Activated CD8-positive, alpha-beta T cell treated with anti-CD3 and anti-CD28 coated beads, Interleukin-2, amount 10 ng/mL, durations not matched to agents 7 days and 5 days (primary cell): ENCODE data around the gene SHROOM2. TPM values are rescaled to one million over a fixed set of nuclear protein-coding genes. Genes with fewer than 3 reads are reported as not detected.

Experiments used
- ATAC-seq: fragments of 150-1000 bp; cut with Tn5 transposase; one replicate; pipeline ENCODE4 v1.10.0; 2021; ENCODE audit warnings: moderate library complexity
- CTCF ChIA-PET: fragments of 350-600 bp; sonication (Branson Sonifier 250); formaldehyde crosslinking; loops from one replicate; lab custom pipeline; 2021; ENCODE audit warnings: antibody characterized with exemption; lab: Charles Lee
- POLR2A ChIA-PET: fragments of 350-600 bp; sonication (Branson Sonifier 250); formaldehyde crosslinking; loops from one replicate; lab custom pipeline; 2021; ENCODE audit warnings: antibody characterized with exemption; lab: Charles Lee
- DNase-seq: peaks from one replicate; pipeline ENCODE4 v3.0.0-alpha.2; 2020
- H3K27ac Mint-ChIP-seq: one replicate; pipeline ENCODE4 v1.8.0; 2021; ENCODE audit warnings: mild to moderate bottlenecking, mixed read lengths
- H3K27me3 Mint-ChIP-seq: one replicate; pipeline ENCODE4 v1.8.0; 2021; ENCODE audit warnings: low read depth, mixed read lengths
- H3K36me3 Mint-ChIP-seq: one replicate; pipeline ENCODE4 v1.8.0; 2021; ENCODE audit warnings: low read depth, mixed read lengths
- H3K4me1 Mint-ChIP-seq: one replicate; pipeline ENCODE4 v1.8.0; 2021; ENCODE audit warnings: low read depth, mixed read lengths
- H3K4me3 Mint-ChIP-seq: one replicate; pipeline ENCODE4 v1.8.0; 2021; ENCODE audit warnings: mild to moderate bottlenecking, mixed read lengths
- H3K9me3 Mint-ChIP-seq: one replicate; pipeline ENCODE4 v1.8.0; 2022; ENCODE audit warnings: mixed read lengths; ENCODE audit not compliant: insufficient read depth
- total RNA-seq, 2 experiments: library from RNA; stranded (reverse); gene quantifications; one replicate each; pipeline ENCODE4 v1.2.3, GENCODE V29; 2021

SHROOM2 gene
- total RNA-seq, 2 experiments from 2014 or later = not detected

GRCh38 chrX:9861711-9862110 lies 75.5 kb downstream of the SHROOM2 start:
- ChIA-PET CTCF (no interaction called here), POLR2A (no interaction called here)
- H3K9me3 Mint-ChIP-seq = no peaks in the 10 kb centered on the region
- no peaks in the 10 kb centered on the region for H3K4me1 Mint-ChIP-seq
- ATAC-seq (no peak), DNase-seq (no peak)
- H3K4me3 Mint-ChIP-seq = no peak overlapping the region
- no peak overlapping the region for H3K27ac Mint-ChIP-seq
- peaks cover 11% of the 10 kb centered on the region for H3K27me3 Mint-ChIP-seq
- H3K36me3 Mint-ChIP-seq = no peaks in the 10 kb centered on the region

GRCh38 chrX:9862525-9862924 lies 76.3 kb downstream of the SHROOM2 start:
- ATAC-seq = no peak
- ChIA-PET POLR2A (no interaction called here), CTCF (no interaction called here)
- no peaks in the 10 kb centered on the region for H3K36me3 Mint-ChIP-seq
- no peak overlapping the region for H3K4me3 Mint-ChIP-seq
- H3K27ac Mint-ChIP-seq = no peak overlapping the region
- H3K27me3 Mint-ChIP-seq = peaks cover 19% of the 10 kb centered on the region
- H3K9me3 Mint-ChIP-seq = no peaks in the 10 kb centered on the region
- DNase-seq = no peak
- no peaks in the 10 kb centered on the region for H3K4me1 Mint-ChIP-seq

GRCh38 chrX:9862953-9863352 lies 76.7 kb downstream of the SHROOM2 start:
- POLR2A ChIA-PET = no interaction called here

GRCh38 chrX:9864011-9864410 lies 77.8 kb downstream of the SHROOM2 start:
- ChIA-PET CTCF (no interaction called here), POLR2A (no interaction called here)
- Mint-ChIP-seq H3K36me3 (no peaks in the 10 kb centered on the region), H3K4me1 (no peaks in the 10 kb centered on the region), H3K9me3 (no peaks in the 10 kb centered on the region), H3K4me3 (no peak overlapping the region), H3K27me3 (peaks cover 24% of the 10 kb centered on the region), H3K27ac (no peak overlapping the region)
- ATAC-seq (no peak), DNase-seq (no peak)

More at GRCh38 chrX:9862953-9863352, 76.7 kb downstream of the SHROOM2 start:
- H3K9me3 Mint-ChIP-seq = no peaks in the 10 kb centered on the region
- CTCF ChIA-PET = no interaction called here
- ATAC-seq = no peak
- H3K27ac Mint-ChIP-seq = no peak overlapping the region
- H3K4me3 Mint-ChIP-seq = no peak overlapping the region
- no peaks in the 10 kb centered on the region for H3K36me3 Mint-ChIP-seq
- peaks cover 24% of the 10 kb centered on the region for H3K27me3 Mint-ChIP-seq
- no peak for DNase-seq
- no peaks in the 10 kb centered on the region for H3K4me1 Mint-ChIP-seq

- no peak overlapping the region for H3K27ac Mint-ChIP-seq
These were observed 79.7 kb downstream of the SHROOM2 start for GRCh38 chrX:9865804-9866472.

GRCh38 chrX:9866633-9867032 lies 80.4 kb downstream of the SHROOM2 start:
- H3K4me1 Mint-ChIP-seq = no peaks in the 10 kb centered on the region
- no peak overlapping the region for H3K27ac Mint-ChIP-seq
- ChIA-PET CTCF (no interaction called here), POLR2A (no interaction called here)
- peaks cover 23% of the 10 kb centered on the region for H3K27me3 Mint-ChIP-seq
- H3K36me3 Mint-ChIP-seq = no peaks in the 10 kb centered on the region
- no peaks in the 10 kb centered on the region for H3K9me3 Mint-ChIP-seq
- ATAC-seq = no peak
- DNase-seq = no peak
- H3K4me3 Mint-ChIP-seq = no peak overlapping the region

More at GRCh38 chrX:9865804-9866472, 79.7 kb downstream of the SHROOM2 start:
- no peak for ATAC-seq
- Mint-ChIP-seq H3K4me3 (no peak overlapping the region), H3K27me3 (peaks cover 23% of the 10 kb centered on the region), H3K36me3 (no peaks in the 10 kb centered on the region), H3K9me3 (no peaks in the 10 kb centered on the region), H3K4me1 (no peaks in the 10 kb centered on the region)
- DNase-seq = no peak
- POLR2A ChIA-PET = no interaction called here
- CTCF ChIA-PET = no interaction called here

GRCh38 chrX:9867226-9867625 lies 81.0 kb downstream of the SHROOM2 start:
- ChIA-PET CTCF (no interaction called here), POLR2A (no interaction called here)
- Mint-ChIP-seq H3K9me3 (no peaks in the 10 kb centered on the region), H3K27ac (no peak overlapping the region), H3K36me3 (no peaks in the 10 kb centered on the region), H3K27me3 (peaks cover 23% of the 10 kb centered on the region), H3K4me3 (no peak overlapping the region), H3K4me1 (no peaks in the 10 kb centered on the region)
- ATAC-seq (no peak), DNase-seq (no peak)

- Mint-ChIP-seq H3K36me3 (no peaks in the 10 kb centered on the region), H3K4me3 (no peak overlapping the region), H3K27ac (no peak overlapping the region), H3K27me3 (peaks cover 24% of the 10 kb centered on the region), H3K4me1 (no peaks in the 10 kb centered on the region), H3K9me3 (no peaks in the 10 kb centered on the region)
- ATAC-seq (no peak), DNase-seq (no peak)
- ChIA-PET CTCF (no interaction called here), POLR2A (no interaction called here)
These were observed 81.5 kb downstream of the SHROOM2 start for GRCh38 chrX:9867753-9868152.

- DNase-seq (no peak), ATAC-seq (no peak)
- H3K9me3 Mint-ChIP-seq = no peaks in the 10 kb centered on the region
- no peaks in the 10 kb centered on the region for H3K36me3 Mint-ChIP-seq
- H3K27me3 Mint-ChIP-seq = peaks cover 29% of the 10 kb centered on the region
- no peak overlapping the region for H3K27ac Mint-ChIP-seq
- H3K4me3 Mint-ChIP-seq = no peak overlapping the region
- POLR2A ChIA-PET = no interaction called here
- H3K4me1 Mint-ChIP-seq = no peaks in the 10 kb centered on the region
- CTCF ChIA-PET = interaction anchor here (0.5 to 2.0 kb wide), 2 partner anchors 182 to 248 kb away, joined by 3 to 9 read pairs; no protein-coding TSS in a partner anchor
These were observed 85.6 kb downstream of the SHROOM2 start for GRCh38 chrX:9871701-9872268.

GRCh38 chrX:9873360-9873759 lies 87.1 kb downstream of the SHROOM2 start:
- peaks cover 19% of the 10 kb centered on the region for H3K27me3 Mint-ChIP-seq
- no peaks in the 10 kb centered on the region for H3K4me1 Mint-ChIP-seq
- H3K27ac Mint-ChIP-seq = no peak overlapping the region
- no peaks in the 10 kb centered on the region for H3K9me3 Mint-ChIP-seq
- DNase-seq (no peak), ATAC-seq (no peak)
- no peak overlapping the region for H3K4me3 Mint-ChIP-seq
- CTCF ChIA-PET = interaction anchor here (2.0 kb wide), 1 partner anchor 247 kb away, joined by 9 read pairs; no protein-coding TSS in a partner anchor
- POLR2A ChIA-PET = no interaction called here
- no peaks in the 10 kb centered on the region for H3K36me3 Mint-ChIP-seq

GRCh38 chrX:9873952-9874351 lies 87.7 kb downstream of the SHROOM2 start:
- H3K36me3 Mint-ChIP-seq = no peaks in the 10 kb centered on the region
- ChIA-PET POLR2A (no interaction called here), CTCF (interaction anchor here (0.9 kb wide), 1 partner anchor 240 kb away, joined by 3 read pairs; no protein-coding TSS in a partner anchor)
- no peak overlapping the region for H3K27ac Mint-ChIP-seq
- H3K27me3 Mint-ChIP-seq = peaks cover 19% of the 10 kb centered on the region
- H3K4me1 Mint-ChIP-seq = no peaks in the 10 kb centered on the region
- peak; percentile 68 for ATAC-seq
- DNase-seq = peak; percentile 47
- no peak overlapping the region for H3K4me3 Mint-ChIP-seq
- no peaks in the 10 kb centered on the region for H3K9me3 Mint-ChIP-seq

GRCh38 chrX:9874483-9874882 lies 88.3 kb downstream of the SHROOM2 start:
- Mint-ChIP-seq H3K4me3 (no peak overlapping the region), H3K9me3 (no peaks in the 10 kb centered on the region), H3K36me3 (no peaks in the 10 kb centered on the region), H3K4me1 (no peaks in the 10 kb centered on the region), H3K27me3 (peaks cover 16% of the 10 kb centered on the region), H3K27ac (no peak overlapping the region)
- ATAC-seq (no peak), DNase-seq (no peak)
- ChIA-PET CTCF (interaction anchor here (0.9 kb wide), 1 partner anchor 240 kb away, joined by 3 read pairs; no protein-coding TSS in a partner anchor), POLR2A (no interaction called here)
